ENCODE data around the gene SLC51B. TPM values are rescaled to one million over a fixed set of nuclear protein-coding genes. Genes with fewer than 3 reads are reported as not detected.

Gene SLC51B
- total and polyA plus RNA-seq, 2 of the 4 experiments (the other 2 are of a cell fraction): not detected

DNA sequence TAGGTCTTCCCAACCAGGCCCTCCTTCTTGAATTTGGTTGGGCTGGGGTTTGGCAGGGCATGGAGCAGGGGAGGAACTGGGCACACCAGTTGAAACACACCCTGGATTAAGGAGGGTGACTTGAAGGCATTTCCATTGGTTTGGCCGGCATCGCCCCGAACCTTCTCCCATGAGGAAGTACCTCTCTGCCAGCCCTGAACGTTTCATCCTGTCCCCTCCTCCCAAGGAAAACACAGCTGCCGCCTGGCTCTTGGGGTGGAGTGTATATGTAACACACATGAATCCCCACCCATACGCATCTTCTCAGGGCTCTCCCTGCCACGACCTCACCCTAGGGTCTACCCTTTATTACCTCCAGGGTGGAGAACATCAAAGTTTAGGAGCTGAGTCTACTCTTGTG, 55.3 kb downstream of the SLC51B start:
- no peak overlapping the region for H3K4ac ChIP-seq (ENCODE audit: low read depth, low read length)
- POLR2A ChIA-PET (ENCODE audit: unreplicated experiment): no interaction called here
- H3K4me3 ChIP-seq (ENCODE audit: insufficient read depth, low read depth, low read length): no peak overlapping the region
- H4K8ac ChIP-seq (ENCODE audit: low read depth in 2 of 2, low read length in 2 of 2): no peak overlapping the region
- intact Hi-C loops (cut with micrococcal nuclease) (no loop called here), in situ Hi-C loops (cut with MboI; ENCODE audit: low sequenced_read_pairs) (no loop called here), dilution Hi-C loops (cut with HindIII; ENCODE audit: low sequenced_read_pairs, unreplicated experiment) (no loop called here)
- no peak overlapping the region for H2BK20ac ChIP-seq (ENCODE audit: low read depth, low read length)
- no peak overlapping the region for H3K23ac ChIP-seq (ENCODE audit: low read depth, low read length)
- no peak for ATAC-seq (ENCODE audit: low read depth)
- H2BK5ac ChIP-seq (ENCODE audit: low read depth, low read length, poor library complexity, severe bottlenecking): no peak overlapping the region
- no peak overlapping the region for H2AK9ac ChIP-seq (replicated peaks; ENCODE audit: low read depth, low read length, poor library complexity)
- no peak for DNase-seq
- no peak overlapping the region for H2BK15ac ChIP-seq (ENCODE audit: low read depth, low read length)
- no peak overlapping the region for H2BK120ac ChIP-seq (ENCODE audit: low read depth, low read length)
- H3K27me3 ChIP-seq (ENCODE audit: control insufficient read depth, insufficient read depth, low read length): no peaks in the 10 kb centered on the region
- H2AK5ac ChIP-seq (ENCODE audit: low read depth, low read length): no peak overlapping the region
- H3K36me3 ChIP-seq (ENCODE audit: control insufficient read depth, insufficient read depth, low read length): peaks cover 35% of the 10 kb centered on the region
- H3K4me1 ChIP-seq (ENCODE audit: control insufficient read depth, insufficient read depth, low read length): no peaks in the 10 kb centered on the region
- H2AFZ ChIP-seq (replicated peaks; ENCODE audit: low read length, poor library complexity): no peak overlapping the region
- H3K9ac ChIP-seq (ENCODE audit: low read depth, low read length): no peak overlapping the region
- no CpG with 5 or more reads among the region's 7 CpGs for WGBS, 2 experiments (ENCODE audit: extremely low coverage in 2 of 2, insufficient read length in 1 of 2)
- H3K14ac ChIP-seq (replicated peaks; ENCODE audit: low read depth, low read length): no peak overlapping the region
- H3K56ac ChIP-seq (ENCODE audit: extremely low read depth, insufficient read depth, low read length): no peak overlapping the region
- CTCF ChIA-PET: interaction anchor here (1.2 to 1.6 kb wide), 3 partner anchors 11 to 104 kb away, joined by 4 to 11 read pairs (median 9); no protein-coding TSS in a partner anchor
- no peaks in the 10 kb centered on the region for H3K9me1 ChIP-seq (ENCODE audit: insufficient read depth, low read length)
- no peaks in the 10 kb centered on the region; a peak in 1 of 4 replicates for H3K79me1 ChIP-seq (ENCODE audit: low read depth in 1 of 2, low read length in 2 of 2)
- no peak for TF ChIP-seq RFX5 (IDR thresholded peaks at IDR 0.05; ENCODE audit: low read depth, low read length)
- no peak overlapping the region for H3K4me2 ChIP-seq (ENCODE audit: low read depth, low read length)
- no TSS peak for BruUV-seq (replicated peaks)
- no peak overlapping the region for H4K91ac ChIP-seq (ENCODE audit: insufficient read depth, low read depth, low read length)
- no peak overlapping the region for H4K5ac ChIP-seq (ENCODE audit: low read depth, low read length)
- H4K20me1 ChIP-seq (ENCODE audit: insufficient read depth, low read length): no peaks in the 10 kb centered on the region; the same call in 1 of the 2 replicates
- H3K18ac ChIP-seq (ENCODE audit: low read depth, low read length): no peak overlapping the region
- no peak overlapping the region for H3K27ac ChIP-seq (ENCODE audit: insufficient read depth, low read length)
- H3K9me3 ChIP-seq (ENCODE audit: control insufficient read depth, insufficient read depth, low read length): no peaks in the 10 kb centered on the region

All from IMR-90 (cell line).